SK-N-SH (cell line): ENCODE results near the gene TPSB2.

Source experiments
- CTCF ChIP-seq: fragments of 200-600 bp; sonication (generic); IDR thresholded peaks from 2 replicates; pipeline ENCODE4 v1.6.1; 2017; ENCODE audit warnings: antibody characterized with exemption, mild to moderate bottlenecking, moderate library complexity
- EZH2phosphoT487 ChIP-seq: fragments of 200-600 bp; sonication (generic); IDR thresholded peaks from 2 replicates; pipeline ENCODE4 v1.6.1; 2017; ENCODE audit warnings: low read depth, mixed run types, mild to moderate bottlenecking, antibody characterized with exemption, moderate library complexity, borderline replicate concordance
- MEF2A ChIP-seq: IDR thresholded peaks from 2 replicates; pipeline ENCODE4 v1.4.0; 2012; ENCODE audit warnings: low read depth, borderline replicate concordance
- POLR2AphosphoS5 ChIP-seq: IDR thresholded peaks from 2 replicates; pipeline ENCODE4 v1.6.1; 2012; ENCODE audit warnings: low read depth, low read length
- REST ChIP-seq: IDR thresholded peaks from 2 replicates; pipeline ENCODE4 v1.6.1; 2012; ENCODE audit warnings: mild to moderate bottlenecking, low read depth, low read length, moderate library complexity
- RXRA ChIP-seq: IDR thresholded peaks from 2 replicates; pipeline ENCODE4 v1.4.0; 2012; ENCODE audit warnings: low read depth, mild to moderate bottlenecking, borderline replicate concordance
- SIN3A ChIP-seq: IDR thresholded peaks from 2 replicates; pipeline ENCODE4 v1.6.1; 2012; ENCODE audit warnings: low read depth, mild to moderate bottlenecking, low read length, moderate library complexity, borderline replicate concordance
- TCF12 ChIP-seq: IDR thresholded peaks from 2 replicates; pipeline ENCODE4 v1.4.0; 2012
- TEAD4 ChIP-seq: IDR thresholded peaks from 2 replicates; pipeline ENCODE4 v1.4.0; 2012; ENCODE audit warnings: mild to moderate bottlenecking, borderline replicate concordance; ENCODE audit not compliant: insufficient read depth
- ZBTB33 ChIP-seq: IDR thresholded peaks from 2 replicates; pipeline ENCODE4 v1.4.0; 2012; ENCODE audit warnings: low read depth, borderline replicate concordance

- TF ChIP-seq EZH2phosphoT487 (no peak), CTCF (no peak), RXRA (no peak), ZBTB33 (no peak), TEAD4 (no peak), POLR2AphosphoS5 (no peak), REST (no peak), SIN3A (no peak), TCF12 (no peak), MEF2A (no peak)
Measured at GRCh38 chr16:1206326-1206725, 23.7 kb downstream of the TPSB2 start.
